Smooth muscle cell (in vitro differentiated cells): Measurements from ENCODE around the gene TASP1. TPM values are rescaled to one million over a fixed set of nuclear protein-coding genes. Genes with fewer than 3 reads are reported as not detected.
A peak's percentile ranks its signal among the peaks of the same experiment; 100 is the strongest.

ENCODE experiments used
- DNase-seq: peaks from one replicate; lab custom pipeline; 2025; ENCODE audit not compliant: unreplicated experiment; lab: John Stamatoyannopoulos, UW
- H2AFZ ChIP-seq: fragments of 200-600 bp; sonication (generic); 2 replicates; pipeline ENCODE4 v1.6.0; 2016; ENCODE audit warnings: antibody characterized with exemption, low read depth, mild to moderate bottlenecking
- H3F3A ChIP-seq: fragments of 200-600 bp; sonication (generic); 2 replicates; pipeline ENCODE4 v1.6.0; 2017; ENCODE audit warnings: antibody characterized with exemption, low read depth
- H3K27ac ChIP-seq: fragments of 200-600 bp; sonication (generic); 2 replicates; pipeline ENCODE4 v1.5.1; 2016; ENCODE audit warnings: low read depth, mild to moderate bottlenecking
- H3K27me3 ChIP-seq: fragments of 200-600 bp; sonication (generic); 2 replicates; pipeline ENCODE4 v1.6.1; 2016; ENCODE audit warnings: low read depth, mild to moderate bottlenecking
- H3K36me3 ChIP-seq: fragments of 200-600 bp; sonication (generic); 2 replicates; pipeline ENCODE4 v1.5.1; 2016; ENCODE audit warnings: low read depth
- H3K4me1 ChIP-seq: fragments of 200-600 bp; sonication (generic); 2 replicates; pipeline ENCODE4 v1.5.1; 2016; ENCODE audit warnings: low read depth
- H3K4me2 ChIP-seq: fragments of 200-600 bp; sonication (generic); 2 replicates; pipeline ENCODE4 v1.6.0; 2016; ENCODE audit warnings: mild to moderate bottlenecking
- H3K4me3 ChIP-seq: fragments of 200-600 bp; sonication (generic); 2 replicates; pipeline ENCODE4 v1.5.1; 2016; ENCODE audit warnings: mild to moderate bottlenecking
- H3K79me2 ChIP-seq: fragments of 200-600 bp; sonication (generic); 2 replicates; pipeline ENCODE4 v1.6.0; 2016; ENCODE audit warnings: low read depth, mild to moderate bottlenecking
- H3K9ac ChIP-seq: fragments of 200-600 bp; sonication (generic); 2 replicates; pipeline ENCODE4 v1.6.0; 2016; ENCODE audit warnings: low read depth
- H3K9me3 ChIP-seq: fragments of 200-600 bp; sonication (generic); replicated peaks from 2 replicates; pipeline ENCODE4 v1.5.1; 2016; ENCODE audit warnings: low read depth
- H4K20me1 ChIP-seq: fragments of 200-600 bp; sonication (generic); 2 replicates; pipeline ENCODE4 v1.6.0; 2016; ENCODE audit warnings: low read depth
- CTCF ChIP-seq: fragments of 200-600 bp; sonication (generic); IDR thresholded peaks from 2 replicates; pipeline ENCODE4 v1.5.1; 2017; ENCODE audit warnings: borderline replicate concordance, mild to moderate bottlenecking, antibody characterized with exemption; ENCODE audit not compliant: insufficient read depth, poor library complexity, severe bottlenecking
- WGBS: methylation state at CpG from one replicate; pipeline ENCODE4 v1.1.7; 2016; ENCODE audit warnings: low lambda C conversion rate; 5-methylcytosine and 5-hydroxymethylcytosine counted together
- polyA plus RNA-seq: library from polyadenylated mRNA; unstranded; fragments of >200 nt; fragmentation: Nextera tagmentation; extraction: Ambion mirVana; gene quantifications from 2 replicates; pipeline ENCODE4 v1.2.1, GENCODE V29; 2016
- total RNA-seq: library from RNA; depleted of rRNA; stranded (reverse); fragments of >200 nt; gene quantifications from 2 replicates; pipeline ENCODE4 v1.2.3, GENCODE V29; 2014

The TASP1 gene
- total and polyA plus RNA-seq, 2 experiments from 2014 or later, result 6.4 to 17.5 TPM

- Histone ChIP-seq H3K27me3 (no peaks in the 10 kb centered on the region), H3K4me3 (no peak overlapping the region), H3K9me3 (no peaks in the 10 kb centered on the region), H3F3A (no peaks in the 10 kb centered on the region), H3K79me2 (no peaks in the 10 kb centered on the region), H2AFZ (no peak overlapping the region), H3K9ac (no peak overlapping the region), H3K36me3 (no peaks in the 10 kb centered on the region), H3K4me1 (no peaks in the 10 kb centered on the region), H3K4me2 (no peak overlapping the region), H3K27ac (no peak overlapping the region), H4K20me1 (no peaks in the 10 kb centered on the region)
- WGBS, result 100% methylated on average over 1 of the region's 1 CpG
- no peak for DNase-seq
- no peak for TF ChIP-seq CTCF
These were observed 164.3 kb downstream of the TASP1 start for GRCh38 chr20:13474467-13474866.

GRCh38 chr20:13469262-13469661, 169.5 kb downstream of the TASP1 start:
- no peaks in the 10 kb centered on the region for H3K36me3 ChIP-seq
- H3K27me3 ChIP-seq, result no peaks in the 10 kb centered on the region
- H4K20me1 ChIP-seq, result no peaks in the 10 kb centered on the region
- no peak for DNase-seq
- no peaks in the 10 kb centered on the region for H3F3A ChIP-seq
- H3K9me3 ChIP-seq, result no peaks in the 10 kb centered on the region
- no peak overlapping the region for H3K27ac ChIP-seq
- H3K4me1 ChIP-seq, result no peaks in the 10 kb centered on the region
- H3K4me2 ChIP-seq, result no peak overlapping the region
- no peak overlapping the region for H3K9ac ChIP-seq
- no peak overlapping the region for H3K4me3 ChIP-seq
- H3K79me2 ChIP-seq, result no peaks in the 10 kb centered on the region
- TF ChIP-seq CTCF, result no peak
- H2AFZ ChIP-seq, result no peak overlapping the region

GRCh38 chr20:13468166-13468565, 170.6 kb downstream of the TASP1 start:
- Histone ChIP-seq H3K36me3 (no peaks in the 10 kb centered on the region), H4K20me1 (no peaks in the 10 kb centered on the region), H3K4me2 (no peak overlapping the region), H3K4me1 (no peaks in the 10 kb centered on the region), H3K4me3 (no peak overlapping the region), H3K27me3 (no peaks in the 10 kb centered on the region), H3K79me2 (no peaks in the 10 kb centered on the region), H3F3A (no peaks in the 10 kb centered on the region), H3K9me3 (no peaks in the 10 kb centered on the region), H3K27ac (no peak overlapping the region), H2AFZ (no peak overlapping the region), H3K9ac (no peak overlapping the region)
- TF ChIP-seq CTCF, result no peak
- no peak for DNase-seq

- H3K27me3 ChIP-seq, result no peaks in the 10 kb centered on the region
- no peaks in the 10 kb centered on the region for H3K4me1 ChIP-seq
- no peaks in the 10 kb centered on the region for H4K20me1 ChIP-seq
- no peak for DNase-seq
- H3K4me3 ChIP-seq, result no peak overlapping the region
- H3F3A ChIP-seq, result no peaks in the 10 kb centered on the region
- H3K27ac ChIP-seq, result peak overlapping the region; percentile 18
- no peaks in the 10 kb centered on the region for H3K79me2 ChIP-seq
- TF ChIP-seq CTCF, result no peak
- H3K9me3 ChIP-seq, result no peaks in the 10 kb centered on the region
- 33% methylated on average over 3 of the region's 3 CpGs for WGBS
- H3K36me3 ChIP-seq, result no peaks in the 10 kb centered on the region
- no peak overlapping the region for H2AFZ ChIP-seq
- no peak overlapping the region for H3K9ac ChIP-seq
- no peak overlapping the region for H3K4me2 ChIP-seq
These were observed 174.0 kb downstream of the TASP1 start for GRCh38 chr20:13464702-13465101.
